GM15510 (cell line): ENCODE measurements around the gene DIP2C.

Source experiments
- POLR2A ChIP-seq: IDR thresholded peaks from 3 replicates; pipeline ENCODE4 v1.6.1; 2011; ENCODE audit warnings: borderline replicate concordance; ENCODE audit not compliant: insufficient read length; ENCODE audit errors: extremely low read depth

DIP2C gene

GRCh38 chr10:478471-479245, 210.8 kb downstream of the DIP2C start:
- TF ChIP-seq POLR2A = no peak

GRCh38 chr10:477620-478019, 211.8 kb downstream of the DIP2C start:
- TF ChIP-seq POLR2A = no peak

DNA sequence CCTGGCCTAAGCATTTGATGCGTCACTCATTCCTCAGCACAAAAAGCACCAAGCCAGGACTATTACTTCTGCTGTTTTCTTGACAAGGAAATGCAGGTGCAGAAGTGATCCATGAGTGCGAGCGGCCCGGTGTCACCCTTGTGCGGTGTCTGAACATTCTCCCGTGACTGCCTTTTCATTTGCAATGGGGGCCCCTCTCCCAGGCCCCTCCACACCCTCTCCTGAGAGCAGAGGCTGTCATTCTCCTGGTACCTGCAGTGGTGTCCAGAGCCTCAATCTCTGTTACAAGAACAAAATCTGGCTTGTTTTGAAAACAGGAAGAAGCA, 213.1 kb downstream of the DIP2C start:
- no peak for TF ChIP-seq POLR2A

- TF ChIP-seq POLR2A = no peak
These were observed 213.6 kb downstream of the DIP2C start for GRCh38 chr10:475709-476454.

- TF ChIP-seq POLR2A = no peak
These were observed 214.5 kb downstream of the DIP2C start for GRCh38 chr10:474946-475345.

GRCh38 chr10:474406-474805, 215.1 kb downstream of the DIP2C start:
- TF ChIP-seq POLR2A = no peak

DNA sequence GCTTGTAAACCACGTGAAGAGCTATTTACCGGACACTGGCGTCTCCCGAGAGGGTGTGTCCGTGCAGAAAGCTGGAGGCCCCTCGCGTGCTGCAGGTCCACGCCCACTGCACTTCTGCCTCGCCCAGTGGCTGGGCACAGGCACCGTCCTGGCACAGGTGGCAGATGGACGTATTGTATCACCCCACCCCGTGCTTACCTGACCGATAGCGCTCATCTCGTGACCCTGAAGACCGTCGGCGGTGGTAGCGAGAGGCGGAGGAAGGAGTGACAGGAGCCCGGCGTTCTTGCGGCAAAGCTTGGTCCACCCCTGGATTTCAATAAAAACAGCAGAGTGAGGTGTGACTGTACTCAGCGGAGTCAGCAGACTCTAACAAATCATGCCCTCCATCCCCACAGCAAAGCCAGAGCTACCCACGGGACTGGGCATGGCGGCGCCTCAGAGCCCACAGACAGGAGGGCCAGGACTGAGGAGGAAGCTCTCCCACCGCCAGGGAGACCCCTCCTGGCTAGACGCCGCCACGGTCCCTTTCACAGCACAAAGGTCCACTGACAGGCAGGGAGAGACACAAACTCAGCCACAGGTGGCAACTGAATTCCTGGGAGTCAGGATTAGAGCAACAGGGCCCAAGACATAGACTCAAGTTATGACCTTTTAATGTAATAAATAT, 217.1 kb downstream of the DIP2C start:
- TF ChIP-seq POLR2A = no peak

DNA sequence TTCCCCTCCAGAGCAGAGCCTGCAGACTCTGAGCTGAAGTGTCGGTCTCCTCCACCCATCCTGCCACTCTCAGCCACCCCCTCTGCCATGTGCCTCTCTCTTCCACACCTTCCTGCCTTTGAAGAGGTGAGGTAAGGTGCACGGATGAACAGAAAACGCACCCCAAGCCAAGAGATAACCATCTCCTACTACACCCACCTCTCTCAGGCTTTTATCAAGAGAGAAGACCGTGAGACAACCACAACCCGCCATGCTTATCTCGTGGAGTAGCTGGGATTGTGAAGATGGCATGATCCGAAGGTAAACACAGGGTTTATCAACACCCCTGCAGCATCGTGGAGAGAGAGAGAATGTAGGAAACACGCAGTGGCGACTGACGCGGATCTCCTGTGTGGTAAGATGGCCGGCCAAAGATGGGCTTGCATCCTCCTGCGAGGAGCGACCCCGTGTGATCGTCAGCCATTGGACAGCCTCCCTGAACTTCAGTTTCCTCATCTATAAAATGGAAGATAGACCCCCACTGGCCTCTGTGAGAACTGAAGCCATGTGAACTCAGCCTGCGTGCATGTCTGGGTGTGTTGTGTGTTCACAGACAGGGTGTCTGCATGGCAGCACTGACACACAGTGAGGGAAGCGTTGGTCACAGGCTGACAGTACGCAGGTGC, 219.0 kb downstream of the DIP2C start:
- no peak for TF ChIP-seq POLR2A

GRCh38 chr10:469947-470338, 219.5 kb downstream of the DIP2C start:
- TF ChIP-seq POLR2A = no peak

GRCh38 chr10:459743-460142, 229.7 kb downstream of the DIP2C start:
- no peak for TF ChIP-seq POLR2A

GRCh38 chr10:458421-458851, 231.0 kb downstream of the DIP2C start:
- no peak for TF ChIP-seq POLR2A

GRCh38 chr10:456486-456885, 233.0 kb downstream of the DIP2C start:
- TF ChIP-seq POLR2A = no peak

- no peak for TF ChIP-seq POLR2A
These were observed 234.6 kb downstream of the DIP2C start for GRCh38 chr10:454860-455259.

- TF ChIP-seq POLR2A = no peak
These were observed 235.8 kb downstream of the DIP2C start for GRCh38 chr10:453647-454046.
